Common myeloid progenitor, CD34-positive (primary cell): Measurements from ENCODE around the gene PTCH2.
"Not testable (repeated sequence)": the region's sequence is repeated elsewhere in the genome, so short reads cannot be mapped to it uniquely, and the experiment has no call there.

Experiments used
- CTCF ChIA-PET: fragments of 350-600 bp; sonication (Branson Sonifier 250); formaldehyde crosslinking; loops from one replicate; lab custom pipeline; 2021; ENCODE audit warnings: antibody characterized with exemption; lab: Charles Lee
- POLR2A ChIA-PET: fragments of 350-600 bp; sonication (Branson Sonifier 250); formaldehyde crosslinking; loops from one replicate; lab custom pipeline; 2021; ENCODE audit warnings: antibody characterized with exemption; lab: Charles Lee
- DNase-seq, 3 donors: peaks; one replicate each; pipeline versions ENCODE4 v3.0.0 to v3.0.0-alpha.2; 2013
- H3K27ac ChIP-seq, 2 experiments: 1 replicate in 1 of 2; 2 replicates in 1 of 2; pipeline ENCODE4 v1.7.0; 2013; ENCODE audit warnings: inconsistent platforms in 2 of 2, low read length in 2 of 2, mild to moderate bottlenecking in 2 of 2, low read depth in 1 of 2, moderate library complexity in 1 of 2; ENCODE audit not compliant: severe bottlenecking in 2 of 2, insufficient read depth in 1 of 2, poor library complexity in 1 of 2
- H3K27me3 ChIP-seq, 5 experiments: replicated peaks in 2 of 5; 1 replicate in 3 of 5; 2 replicates in 2 of 5; pipeline versions ENCODE4 v1.6.1 to v1.7.0; 2013; ENCODE audit warnings: low read length in 4 of 5, mild to moderate bottlenecking in 2 of 5, moderate library complexity in 2 of 5, inconsistent platforms in 1 of 5; ENCODE audit not compliant: insufficient read depth in 5 of 5, control insufficient read depth in 4 of 5
- H3K36me3 ChIP-seq, 4 experiments: 1 replicate in 2 of 4; 2 replicates in 2 of 4; pipeline versions ENCODE4 v1.6.1 to v1.7.0; 2013; ENCODE audit warnings: low read length in 3 of 4, control low read depth in 1 of 4, mild to moderate bottlenecking in 1 of 4; ENCODE audit not compliant: control insufficient read depth in 4 of 4, insufficient read depth in 4 of 4
- H3K4me1 ChIP-seq, 4 experiments: 1 replicate in 3 of 4; 2 replicates in 1 of 4; pipeline versions ENCODE4 v1.6.1 to v1.7.1; 2013; ENCODE audit warnings: low read length in 3 of 4, mild to moderate bottlenecking in 3 of 4, control low read depth in 1 of 4, inconsistent platforms in 1 of 4, moderate library complexity in 1 of 4; ENCODE audit not compliant: control insufficient read depth in 4 of 4, insufficient read depth in 4 of 4; ENCODE audit errors: control extremely low read depth in 1 of 4
- H3K4me3 ChIP-seq, 7 experiments: 1 replicate in 4 of 7; 2 replicates in 3 of 7; pipeline versions ENCODE4 v1.5.1 to v1.7.0; 2013; ENCODE audit warnings: mild to moderate bottlenecking in 7 of 7, low read length in 6 of 7, moderate library complexity in 6 of 7, inconsistent platforms in 2 of 7, low read depth in 2 of 7, control low read depth in 1 of 7; ENCODE audit not compliant: insufficient read depth in 4 of 7, control insufficient read depth in 1 of 7; ENCODE audit errors: extremely low read depth in 1 of 7
- H3K9me3 ChIP-seq, 5 experiments: 1 replicate in 4 of 5; 2 replicates in 1 of 5; pipeline versions ENCODE4 v1.6.1 to v1.7.1; 2013; ENCODE audit warnings: low read length in 4 of 5, mild to moderate bottlenecking in 2 of 5, inconsistent platforms in 1 of 5, low read depth in 1 of 5, moderate library complexity in 1 of 5; ENCODE audit not compliant: control insufficient read depth in 4 of 5, insufficient read depth in 2 of 5; ENCODE audit errors: control extremely low read depth in 1 of 5
- WGBS: methylation state at CpG from one replicate; pipeline ENCODE4 v1.1.5; 2013; ENCODE audit not compliant: insufficient coverage; 5-methylcytosine and 5-hydroxymethylcytosine counted together

PTCH2 gene

GRCh38 chr1:44820328-44821239 lies 22.5 kb downstream of the PTCH2 start:
- no peak for DNase-seq
- 12% methylated on average over 16 of the region's 25 CpGs for WGBS
- ChIA-PET CTCF (interaction anchor here (1.1 to 8.7 kb wide), 15 partner anchors 10 to 103 kb away, joined by 3 to 69 read pairs (median 6); partner anchors contain the start of genes BEST4, BTBD19, DYNLT4 and PLK3), POLR2A (interaction anchor here (1.2 to 4.2 kb wide), 9 partner anchors 9 to 192 kb away, joined by 3 to 64 read pairs (median 21); partner anchors contain the start of genes BTBD19, PLK3, RNU5D-1 and RPS8)
- H3K9me3 ChIP-seq: no peaks in the 10 kb centered on the region
- H3K4me3 ChIP-seq: peak overlapping the region; percentile 52 to 93 (median 80)
- H3K36me3 ChIP-seq: no peaks in the 10 kb centered on the region
- H3K27me3 ChIP-seq: no peaks in the 10 kb centered on the region
- H3K4me1 ChIP-seq: peaks cover 0 to 32% (median 22%) of the 10 kb centered on the region in 4 experiments
- peak overlapping the region; percentile 100 for H3K27ac ChIP-seq

- ChIA-PET POLR2A (interaction anchor here (0.6 to 4.2 kb wide), 23 partner anchors 8 to 724 kb away, joined by 3 to 64 read pairs (median 6); partner anchors contain the start of genes BTBD19, DYNLT4, PLK3 and PTCH2), CTCF (interaction anchor here (0.7 to 8.7 kb wide), 15 partner anchors 11 to 96 kb away, joined by 3 to 69 read pairs (median 6); partner anchors contain the start of genes BTBD19, DYNLT4 and PLK3)
- Histone ChIP-seq H3K27me3 (no peaks in the 10 kb centered on the region), H3K27ac (peak overlapping the region; percentile 100), H3K9me3 (no peaks in the 10 kb centered on the region), H3K4me3 (peak overlapping the region; percentile 52 to 93 (median 80)), H3K36me3 (no peaks in the 10 kb centered on the region), H3K4me1 (peaks cover 0 to 35% (median 22%) of the 10 kb centered on the region in 4 experiments)
- 2% methylated on average over 21 of the region's 33 CpGs for WGBS
- peak; percentile 93 to 97 (median 94) for DNase-seq
Observed at GRCh38 chr1:44819608-44820327, 23.3 kb downstream of the PTCH2 start.

GRCh38 chr1:44819196-44819607 lies 23.9 kb downstream of the PTCH2 start:
- WGBS: under 1% methylated on average over 13 of the region's 13 CpGs
- ChIA-PET POLR2A (interaction anchor here (0.6 to 4.2 kb wide), 23 partner anchors 8 to 725 kb away, joined by 3 to 64 read pairs (median 6); partner anchors contain the start of genes BTBD19, DYNLT4, PLK3 and PTCH2), CTCF (interaction anchor here (0.7 to 8.7 kb wide), 11 partner anchors 11 to 95 kb away, joined by 3 to 69 read pairs (median 6); partner anchors contain the start of genes BEST4, BTBD19, DYNLT4 and PLK3)
- H3K4me1 ChIP-seq: peaks cover 0 to 39% (median 25%) of the 10 kb centered on the region in 4 experiments
- peak overlapping the region; percentile 100 for H3K27ac ChIP-seq
- H3K27me3 ChIP-seq: no peaks in the 10 kb centered on the region
- peak overlapping the region in 6 of 7 experiments; percentile 62 to 93 (median 82) for H3K4me3 ChIP-seq
- H3K9me3 ChIP-seq: no peaks in the 10 kb centered on the region
- H3K36me3 ChIP-seq: no peaks in the 10 kb centered on the region
- DNase-seq: no peak

GRCh38 chr1:44817771-44818495 lies 25.1 kb downstream of the PTCH2 start:
- Histone ChIP-seq H3K36me3 (no peaks in the 10 kb centered on the region), H3K4me1 (peaks cover 0 to 51% (median 34%) of the 10 kb centered on the region in 4 experiments), H3K9me3 (no peaks in the 10 kb centered on the region), H3K27ac (no peak overlapping the region), H3K4me3 (no peak overlapping the region), H3K27me3 (no peaks in the 10 kb centered on the region)
- WGBS: 100% methylated on average over 4 of the region's 11 CpGs
- ChIA-PET CTCF (interaction anchor here (0.9 to 8.7 kb wide), 10 partner anchors 9 to 87 kb away, joined by 3 to 69 read pairs (median 6); partner anchors contain the start of genes BEST4, BTBD19, DYNLT4 and PLK3), POLR2A (interaction anchor here (1.1 to 4.2 kb wide), 7 partner anchors 9 to 97 kb away, joined by 4 to 64 read pairs (median 25); partner anchors contain the start of genes BTBD19, DYNLT4, PLK3 and RNU5D-1)
- DNase-seq: no peak

- H3K27ac ChIP-seq: no peak overlapping the region
- no peaks in the 10 kb centered on the region for H3K9me3 ChIP-seq
- WGBS: 90% methylated on average over 2 of the region's 2 CpGs
- H3K36me3 ChIP-seq: no peaks in the 10 kb centered on the region
- H3K27me3 ChIP-seq: no peaks in the 10 kb centered on the region
- no peak for DNase-seq
- CTCF ChIA-PET: interaction anchor here (0.7 to 8.7 kb wide), 8 partner anchors 10 to 88 kb away, joined by 3 to 69 read pairs (median 6); partner anchors contain the start of genes BEST4, BTBD19, DYNLT4 and PLK3
- H3K4me3 ChIP-seq: no peak overlapping the region
- POLR2A ChIA-PET: interaction anchor here (1.1 to 4.2 kb wide), 2 partner anchors 17 to 96 kb away, joined by 4 to 59 read pairs; partner anchors contain the start of gene PLK3
- H3K4me1 ChIP-seq: peaks cover 0 to 49% (median 35%) of the 10 kb centered on the region in 4 experiments
Observed at GRCh38 chr1:44817307-44817706, 25.7 kb downstream of the PTCH2 start.

- peaks cover 0 to 55% (median 39%) of the 10 kb centered on the region in 4 experiments for H3K4me1 ChIP-seq
- H3K27ac ChIP-seq, H3K9me3 ChIP-seq, POLR2A ChIA-PET, DNase-seq, H3K27me3 ChIP-seq, H3K36me3 ChIP-seq, H3K4me3 ChIP-seq: not testable (repeated sequence)
- CTCF ChIA-PET: interaction anchor here (1.3 kb wide), 1 partner anchor 20 kb away, joined by 4 read pairs; no protein-coding TSS in a partner anchor
- WGBS: 98% methylated on average over 7 of the region's 9 CpGs
Observed at GRCh38 chr1:44815926-44816325, 27.1 kb downstream of the PTCH2 start.
